WTC11 (cell line): ENCODE results near the gene UBE2V1. TPM values are rescaled to one million over a fixed set of nuclear protein-coding genes. Genes with fewer than 3 reads are reported as not detected.

Experiments used
- ATAC-seq: fragments of 200-7000 bp; cut with Tn5 transposase; 2 replicates; pipeline ENCODE4 v1.10.0; 2021; ENCODE audit warnings: mild to moderate bottlenecking, moderate library complexity
- CTCF ChIA-PET: fragments of 300-600 bp; sonication (Branson Sonifier 250); formaldehyde crosslinking; loops from one replicate; lab custom pipeline; 2021; ENCODE audit warnings: antibody characterized with exemption; lab: Charles Lee
- POLR2A ChIA-PET: fragments of 350-600 bp; sonication (Branson Sonifier 250); formaldehyde crosslinking; loops from one replicate; lab custom pipeline; 2021; ENCODE audit warnings: antibody characterized with exemption; lab: Charles Lee
- DNase-seq: peaks from one replicate; pipeline ENCODE4 v3.0.0; 2021; ENCODE audit warnings: low spot score
- H3K27ac Mint-ChIP-seq: 2 replicates; pipeline ENCODE4 v1.8.0; 2021; ENCODE audit warnings: mixed read lengths
- H3K27me3 Mint-ChIP-seq: 2 replicates; pipeline ENCODE4 v1.8.0; 2021; ENCODE audit warnings: low read depth, mild to moderate bottlenecking, moderate library complexity, mixed read lengths
- H3K36me3 Mint-ChIP-seq: 2 replicates; pipeline ENCODE4 v1.8.0; 2021; ENCODE audit warnings: mixed read lengths
- H3K4me1 Mint-ChIP-seq: 2 replicates; pipeline ENCODE4 v1.8.0; 2022; ENCODE audit warnings: mixed read lengths
- H3K4me3 Mint-ChIP-seq: 2 replicates; pipeline ENCODE4 v1.8.0; 2021; ENCODE audit warnings: mild to moderate bottlenecking, moderate library complexity, mixed read lengths
- H3K9me3 Mint-ChIP-seq: 2 replicates; pipeline ENCODE4 v1.8.0; 2021; ENCODE audit warnings: mixed read lengths
- CREB1 ChIP-seq: sonication (generic); formaldehyde crosslinking; IDR thresholded peaks from 2 replicates; pipeline ENCODE4 v1.8.0; 2023; ENCODE audit warnings: mild to moderate bottlenecking, missing genetic modification reagents
- ELF4 ChIP-seq: sonication (generic); formaldehyde crosslinking; IDR thresholded peaks from 2 replicates; pipeline ENCODE4 v1.8.1; 2022; ENCODE audit warnings: low read depth, mild to moderate bottlenecking, moderate library complexity, missing genetic modification reagents
- GRHL2 ChIP-seq: fragments of 250-450 bp; sonication (Bioruptor Pico); IDR thresholded peaks from 2 replicates; pipeline ENCODE4 v1.8.0; 2022; ENCODE audit warnings: mild to moderate bottlenecking, moderate library complexity; ENCODE audit not compliant: insufficient replicate concordance, severe bottlenecking
- JUN ChIP-seq: sonication (generic); formaldehyde crosslinking; IDR thresholded peaks from 2 replicates; pipeline ENCODE4 v1.8.0; 2023; ENCODE audit warnings: mild to moderate bottlenecking, missing genetic modification reagents
- MYBL2 ChIP-seq: sonication (generic); formaldehyde crosslinking; IDR thresholded peaks from 2 replicates; pipeline ENCODE4 v1.8.1; 2023; ENCODE audit warnings: mild to moderate bottlenecking, moderate library complexity, missing genetic modification reagents
- NFATC4 ChIP-seq: fragments of 250-450 bp; sonication (Bioruptor Pico); IDR thresholded peaks from 2 replicates; pipeline ENCODE4 v1.9.0; 2021; ENCODE audit warnings: mild to moderate bottlenecking
- NR1H2 ChIP-seq: sonication (generic); formaldehyde crosslinking; IDR thresholded peaks from 2 replicates; pipeline ENCODE4 v1.9.0; 2021; ENCODE audit warnings: mild to moderate bottlenecking, moderate library complexity, missing genetic modification reagents
- SMAD4 ChIP-seq: sonication (generic); formaldehyde crosslinking; IDR thresholded peaks from 2 replicates; pipeline ENCODE4 v1.8.0; 2022; ENCODE audit warnings: mild to moderate bottlenecking, missing genetic modification reagents
- TCF7 ChIP-seq: sonication (generic); formaldehyde crosslinking; IDR thresholded peaks from 2 replicates; pipeline ENCODE4 v1.8.0; 2022; ENCODE audit warnings: mild to moderate bottlenecking, low read depth, missing genetic modification reagents, moderate library complexity
- TEAD1 ChIP-seq: sonication (generic); formaldehyde crosslinking; IDR thresholded peaks from 2 replicates; pipeline ENCODE4 v1.8.0; 2022; ENCODE audit warnings: mild to moderate bottlenecking, missing genetic modification reagents
- TEAD4 ChIP-seq: sonication (generic); formaldehyde crosslinking; IDR thresholded peaks from 2 replicates; pipeline ENCODE4 v1.8.0; 2022; ENCODE audit warnings: mild to moderate bottlenecking, missing genetic modification reagents
- TP53 ChIP-seq: sonication (generic); formaldehyde crosslinking; IDR thresholded peaks from 2 replicates; pipeline ENCODE4 v1.8.1; 2023; ENCODE audit warnings: mild to moderate bottlenecking, missing genetic modification reagents
- ZBTB21 ChIP-seq: sonication (generic); formaldehyde crosslinking; IDR thresholded peaks from 2 replicates; pipeline ENCODE4 v1.8.1; 2023; ENCODE audit warnings: mild to moderate bottlenecking, missing genetic modification reagents, borderline replicate concordance
- ZNF219 ChIP-seq: sonication (generic); formaldehyde crosslinking; IDR thresholded peaks from 2 replicates; pipeline ENCODE4 v1.8.0; 2023; ENCODE audit warnings: missing genetic modification reagents, mild to moderate bottlenecking, borderline replicate concordance
- ZNF263 ChIP-seq: sonication (generic); formaldehyde crosslinking; IDR thresholded peaks from 2 replicates; pipeline ENCODE4 v1.8.1; 2022; ENCODE audit warnings: low read depth, mild to moderate bottlenecking, moderate library complexity, missing genetic modification reagents
- ZNF281 ChIP-seq: sonication (generic); formaldehyde crosslinking; IDR thresholded peaks from 2 replicates; pipeline ENCODE4 v1.8.0; 2023; ENCODE audit warnings: mild to moderate bottlenecking, missing genetic modification reagents
- ZNF396 ChIP-seq: fragments of 250-450 bp; sonication (Bioruptor Pico); IDR thresholded peaks from 2 replicates; pipeline ENCODE4 v1.8.0; 2021; ENCODE audit warnings: mild to moderate bottlenecking, moderate library complexity, borderline replicate concordance
- ZNF512 ChIP-seq: sonication (generic); formaldehyde crosslinking; IDR thresholded peaks from 2 replicates; pipeline ENCODE4 v1.8.1; 2022; ENCODE audit warnings: missing genetic modification reagents, borderline replicate concordance
- ZNF671 ChIP-seq: fragments of 250-450 bp; sonication (Bioruptor Pico); IDR thresholded peaks from 2 replicates; pipeline ENCODE4 v1.8.0; 2021; ENCODE audit warnings: mild to moderate bottlenecking
- ZSCAN18 ChIP-seq: fragments of 250-450 bp; sonication (Bioruptor Pico); IDR thresholded peaks from 2 replicates; pipeline ENCODE4 v2.1.2; 2022; ENCODE audit warnings: mild to moderate bottlenecking, moderate library complexity
- total RNA-seq: library from RNA; stranded (reverse); gene quantifications from 3 replicates; pipeline ENCODE4 v1.2.3, GENCODE V29; 2021
- TF ChIP-seq, protein P1 (sequence below): sonication (generic); formaldehyde crosslinking; IDR thresholded peaks from 2 replicates; pipeline ENCODE4 v1.8.1; 2023; ENCODE audit warnings: mild to moderate bottlenecking, missing genetic modification reagents
- TF ChIP-seq, protein P2 (sequence below): sonication (generic); formaldehyde crosslinking; IDR thresholded peaks from 2 replicates; pipeline ENCODE4 v1.8.0; 2022; ENCODE audit warnings: mild to moderate bottlenecking, missing genetic modification reagents
- TF ChIP-seq, protein P3 (sequence below): sonication (generic); formaldehyde crosslinking; IDR thresholded peaks from 2 replicates; pipeline ENCODE4 v1.8.1; 2023; ENCODE audit warnings: mild to moderate bottlenecking, missing genetic modification reagents, moderate library complexity

UBE2V1 gene
- total RNA-seq, 1 experiment from 2014 or later: 144 TPM

DNA sequence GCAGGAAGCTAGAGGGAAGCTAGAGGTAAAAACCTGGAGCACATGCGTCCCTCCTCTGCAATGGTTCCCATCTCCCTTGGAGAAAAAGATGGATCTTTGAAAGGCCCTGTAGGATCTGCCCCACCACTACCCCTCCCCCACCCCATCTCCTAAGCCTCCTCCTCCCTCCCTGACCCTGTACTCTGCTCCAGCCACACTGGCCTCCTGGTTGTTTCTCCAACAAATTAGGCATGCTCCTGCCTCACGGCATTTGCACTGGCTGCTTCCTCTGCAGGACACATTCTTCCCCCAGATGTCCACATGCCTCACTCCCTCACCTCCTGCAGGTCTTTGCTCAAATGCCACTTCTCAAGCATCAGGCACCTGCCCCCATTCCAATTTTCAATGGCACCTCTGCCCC is 45.5 kb downstream of the UBE2V1 start:
- H3K36me3 Mint-ChIP-seq: no peaks in the 10 kb centered on the region
- ATAC-seq (no peak), DNase-seq (no peak)
- no peaks in the 10 kb centered on the region for H3K27me3 Mint-ChIP-seq
- peaks cover 14% of the 10 kb centered on the region for H3K4me1 Mint-ChIP-seq
- TF ChIP-seq, protein P1, sequence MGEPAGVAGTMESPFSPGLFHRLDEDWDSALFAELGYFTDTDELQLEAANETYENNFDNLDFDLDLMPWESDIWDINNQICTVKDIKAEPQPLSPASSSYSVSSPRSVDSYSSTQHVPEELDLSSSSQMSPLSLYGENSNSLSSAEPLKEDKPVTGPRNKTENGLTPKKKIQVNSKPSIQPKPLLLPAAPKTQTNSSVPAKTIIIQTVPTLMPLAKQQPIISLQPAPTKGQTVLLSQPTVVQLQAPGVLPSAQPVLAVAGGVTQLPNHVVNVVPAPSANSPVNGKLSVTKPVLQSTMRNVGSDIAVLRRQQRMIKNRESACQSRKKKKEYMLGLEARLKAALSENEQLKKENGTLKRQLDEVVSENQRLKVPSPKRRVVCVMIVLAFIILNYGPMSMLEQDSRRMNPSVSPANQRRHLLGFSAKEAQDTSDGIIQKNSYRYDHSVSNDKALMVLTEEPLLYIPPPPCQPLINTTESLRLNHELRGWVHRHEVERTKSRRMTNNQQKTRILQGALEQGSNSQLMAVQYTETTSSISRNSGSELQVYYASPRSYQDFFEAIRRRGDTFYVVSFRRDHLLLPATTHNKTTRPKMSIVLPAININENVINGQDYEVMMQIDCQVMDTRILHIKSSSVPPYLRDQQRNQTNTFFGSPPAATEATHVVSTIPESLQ (CRISPR knock-in tag): no peak
- TF ChIP-seq NFATC4 (no peak), ZNF219 (no peak), ZNF512 (CRISPR knock-in tag) (no peak), ZNF263 (CRISPR knock-in tag) (no peak), ZSCAN18 (no peak), JUN (CRISPR knock-in tag) (no peak), TEAD4 (CRISPR knock-in tag) (no peak), ZNF281 (CRISPR knock-in tag) (no peak), ZNF671 (CRISPR knock-in tag) (no peak), ZBTB21 (CRISPR knock-in tag) (no peak), ZNF396 (CRISPR knock-in tag) (no peak), SMAD4 (CRISPR knock-in tag) (no peak), TCF7 (no peak), GRHL2 (CRISPR knock-in tag) (no peak), CREB1 (CRISPR knock-in tag) (no peak)
- TF ChIP-seq, protein P2, sequence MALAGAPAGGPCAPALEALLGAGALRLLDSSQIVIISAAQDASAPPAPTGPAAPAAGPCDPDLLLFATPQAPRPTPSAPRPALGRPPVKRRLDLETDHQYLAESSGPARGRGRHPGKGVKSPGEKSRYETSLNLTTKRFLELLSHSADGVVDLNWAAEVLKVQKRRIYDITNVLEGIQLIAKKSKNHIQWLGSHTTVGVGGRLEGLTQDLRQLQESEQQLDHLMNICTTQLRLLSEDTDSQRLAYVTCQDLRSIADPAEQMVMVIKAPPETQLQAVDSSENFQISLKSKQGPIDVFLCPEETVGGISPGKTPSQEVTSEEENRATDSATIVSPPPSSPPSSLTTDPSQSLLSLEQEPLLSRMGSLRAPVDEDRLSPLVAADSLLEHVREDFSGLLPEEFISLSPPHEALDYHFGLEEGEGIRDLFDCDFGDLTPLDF (CRISPR knock-in tag): no peak
- H3K4me3 Mint-ChIP-seq: no peak overlapping the region
- no peak overlapping the region for H3K27ac Mint-ChIP-seq
- CTCF ChIA-PET: interaction anchor here (1.6 to 6.6 kb wide), 2 partner anchors 54 to 87 kb away, joined by 3 to 288 read pairs; partner anchors contain the start of gene SNAI1
- POLR2A ChIA-PET: no interaction called here
- no peaks in the 10 kb centered on the region for H3K9me3 Mint-ChIP-seq

GRCh38 chr20:50067018-50067417 is 45.9 kb downstream of the UBE2V1 start:
- ATAC-seq (no peak), DNase-seq (no peak)
- ChIA-PET CTCF (interaction anchor here (1.6 to 6.6 kb wide), 2 partner anchors 54 to 87 kb away, joined by 3 to 288 read pairs; partner anchors contain the start of gene SNAI1), POLR2A (interaction anchor here (0.6 kb wide), 1 partner anchor 8 kb away, joined by 7 read pairs; no protein-coding TSS in a partner anchor)
- H3K9me3 Mint-ChIP-seq: no peaks in the 10 kb centered on the region
- H3K27me3 Mint-ChIP-seq: no peaks in the 10 kb centered on the region
- no peaks in the 10 kb centered on the region for H3K36me3 Mint-ChIP-seq
- no peak overlapping the region for H3K27ac Mint-ChIP-seq
- H3K4me1 Mint-ChIP-seq: peaks cover 14% of the 10 kb centered on the region
- no peak overlapping the region for H3K4me3 Mint-ChIP-seq
- TF ChIP-seq MYBL2 (CRISPR knock-in tag) (no peak), TEAD1 (no peak), NR1H2 (CRISPR knock-in tag) (no peak), ELF4 (CRISPR knock-in tag) (no peak), TP53 (CRISPR knock-in tag) (no peak), ZNF281 (CRISPR knock-in tag) (no peak)
- TF ChIP-seq, protein P3, sequence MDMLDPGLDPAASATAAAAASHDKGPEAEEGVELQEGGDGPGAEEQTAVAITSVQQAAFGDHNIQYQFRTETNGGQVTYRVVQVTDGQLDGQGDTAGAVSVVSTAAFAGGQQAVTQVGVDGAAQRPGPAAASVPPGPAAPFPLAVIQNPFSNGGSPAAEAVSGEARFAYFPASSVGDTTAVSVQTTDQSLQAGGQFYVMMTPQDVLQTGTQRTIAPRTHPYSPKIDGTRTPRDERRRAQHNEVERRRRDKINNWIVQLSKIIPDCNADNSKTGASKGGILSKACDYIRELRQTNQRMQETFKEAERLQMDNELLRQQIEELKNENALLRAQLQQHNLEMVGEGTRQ (CRISPR knock-in tag): no peak
